ENCODE measurements around the gene SUPT20HL1.
"Not testable (repeated sequence)": the region's sequence is repeated elsewhere in the genome, so short reads cannot be mapped to it uniquely, and the experiment has no call there.

Gene SUPT20HL1

GRCh38 chrX:24360272-24360671 is at the start of gene SUPT20HL1:
Gene SUPT20HL1, plus strand, starts transcription at chrX:24360639. Its CDS starts 2,122 bp downstream, at chrX:24362761.
- no peak for DNase-seq

- DNase-seq: not testable (repeated sequence)
These were observed 49.5 kb upstream of the SUPT20HL1 start for GRCh38 chrX:24310916-24311315.

GRCh38 chrX:24311507-24312248 is 48.8 kb upstream of the SUPT20HL1 start:
- not testable (repeated sequence) for DNase-seq

- DNase-seq: not testable (repeated sequence)
These were observed 48.2 kb upstream of the SUPT20HL1 start for GRCh38 chrX:24312249-24312607.

- no peak for DNase-seq
These were observed 46.3 kb upstream of the SUPT20HL1 start, which contains the start of gene SUPT20HL2 for GRCh38 chrX:24314019-24314635. Gene SUPT20HL2, minus strand, starts transcription at chrX:24314069. Its CDS starts 754 bp downstream, at chrX:24313315.

- no peak for DNase-seq
These were observed 44.3 kb upstream of the SUPT20HL1 start for GRCh38 chrX:24316111-24316510.

- DNase-seq: no peak
These were observed 42.9 kb upstream of the SUPT20HL1 start for GRCh38 chrX:24317567-24317966.

- no peak for DNase-seq
These were observed 38.6 kb upstream of the SUPT20HL1 start for GRCh38 chrX:24321741-24322395.

GRCh38 chrX:24325231-24325630 is 35.2 kb upstream of the SUPT20HL1 start:
- no peak for DNase-seq

GRCh38 chrX:24332878-24333277 is 27.6 kb upstream of the SUPT20HL1 start:
- no peak for DNase-seq

GRCh38 chrX:24333371-24333770 is 27.1 kb upstream of the SUPT20HL1 start:
- no peak for DNase-seq

GRCh38 chrX:24334461-24334860 is 26.0 kb upstream of the SUPT20HL1 start:
- DNase-seq: no peak

- DNase-seq: no peak
These were observed 24.6 kb upstream of the SUPT20HL1 start for GRCh38 chrX:24335871-24336270.

- DNase-seq: no peak
These were observed 20.5 kb upstream of the SUPT20HL1 start for GRCh38 chrX:24339911-24340310.

- DNase-seq: no peak
These were observed 19.9 kb upstream of the SUPT20HL1 start for GRCh38 chrX:24340501-24340900.

GRCh38 chrX:24341795-24342194 is 18.6 kb upstream of the SUPT20HL1 start:
- no peak for DNase-seq

GRCh38 chrX:24343719-24344118 is 16.7 kb upstream of the SUPT20HL1 start:
- no peak for DNase-seq

GRCh38 chrX:24347881-24348280 is 12.6 kb upstream of the SUPT20HL1 start:
- no peak for DNase-seq

GRCh38 chrX:24350217-24350616 is 10.2 kb upstream of the SUPT20HL1 start:
- DNase-seq: no peak

- no peak for DNase-seq
These were observed 5.3 kb upstream of the SUPT20HL1 start for GRCh38 chrX:24355095-24355494.

GRCh38 chrX:24357106-24357505 is 3.3 kb upstream of the SUPT20HL1 start:
- no peak for DNase-seq

GRCh38 chrX:24362089-24362745 is 1.8 kb downstream of the SUPT20HL1 start:
- not testable (repeated sequence) for DNase-seq

GRCh38 chrX:24363432-24364181 is 3.2 kb downstream of the SUPT20HL1 start:
- not testable (repeated sequence) for DNase-seq
